ENCODE results near the gene RPAIN. TPM values are rescaled to one million over a fixed set of nuclear protein-coding genes. Genes with fewer than 3 reads are reported as not detected.

RPAIN gene
- total and polyA plus RNA-seq, 4 experiments from 2014 or later: 32.2 to 84.9 (median 60.8) TPM

- no peaks in the 10 kb centered on the region for H3K27me3 ChIP-seq (ENCODE audit: insufficient read depth, low read length)
- ChIA-PET CTCF (ENCODE audit: partially characterized antibody) (interaction anchor here (1.5 kb wide), 1 partner anchor 25 kb away, joined by 4 read pairs; the partner anchor contains the start of gene C1QBP), POLR2A (ENCODE audit: partially characterized antibody) (interaction anchor here (1.0 kb wide), 1 partner anchor 27 kb away, joined by 3 read pairs; no protein-coding TSS in a partner anchor)
- Mint-ChIP-seq H3K27ac (peak overlapping the region in 1 of 7 donors; percentile 6), H3K4me3 (no peak overlapping the region), H3K9me3 (peaks cover 0 to 2% (median 0%) of the 10 kb centered on the region in 8 donors), H3K36me3 (peaks cover 46 to 56% of the 10 kb centered on the region in 2 donors), H3K27me3 (no peaks in the 10 kb centered on the region), H3K4me1 (peaks cover 19 to 59% (median 43%) of the 10 kb centered on the region in 4 donors)
- peaks cover 27% of the 10 kb centered on the region for H3K4me1 ChIP-seq (ENCODE audit: insufficient read depth, low read length)
- H3K4me3 ChIP-seq (ENCODE audit: low read length in 2 of 2): no peak overlapping the region
- DNase-seq: no peak
- H3K27ac ChIP-seq (ENCODE audit: low read depth, low read length): no peak overlapping the region
- H3K9me3 ChIP-seq (ENCODE audit: control insufficient read depth in 1 of 2, low read length in 2 of 2): no peaks in the 10 kb centered on the region
- peaks cover 58% of the 10 kb centered on the region for H3K36me3 ChIP-seq (ENCODE audit: insufficient read depth, low read length)
- intact Hi-C loops (cut with micrococcal nuclease): no loop called here
Observed at GRCh38 chr17:5413682-5414081, 6.3 kb upstream of the RPAIN start.

GRCh38 chr17:5416901-5417300, 3.1 kb upstream of the RPAIN start:
- ChIA-PET POLR2A (ENCODE audit: partially characterized antibody) (interaction anchor here (0.9 to 3.8 kb wide), 2 partner anchors 13 to 23 kb away, joined by 3 to 56 read pairs; partner anchors contain the start of gene C1QBP), CTCF (ENCODE audit: partially characterized antibody) (interaction anchor here (0.7 to 1.1 kb wide), 2 partner anchors 19 to 29 kb away, joined by 3 to 4 read pairs; no protein-coding TSS in a partner anchor)
- no peaks in the 10 kb centered on the region for H3K9me3 Mint-ChIP-seq
- Histone ChIP-seq H3K27me3 (ENCODE audit: insufficient read depth, low read length) (no peaks in the 10 kb centered on the region), H3K36me3 (ENCODE audit: insufficient read depth, low read length) (peaks cover 37% of the 10 kb centered on the region), H3K4me1 (ENCODE audit: insufficient read depth, low read length) (peaks cover 42% of the 10 kb centered on the region), H3K27ac (ENCODE audit: low read depth, low read length) (peak overlapping the region; percentile 9), H3K4me3 (ENCODE audit: low read length in 2 of 2) (no peak overlapping the region), H3K9me3 (ENCODE audit: control insufficient read depth in 1 of 2, low read length in 2 of 2) (no peaks in the 10 kb centered on the region)
- H3K4me3 Mint-ChIP-seq: peak overlapping the region in 6 of 8 donors; percentile 43 to 66 (median 60)
- intact Hi-C loops (cut with micrococcal nuclease): no loop called here
- peaks cover 0 to 1% of the 10 kb centered on the region in 2 donors for H3K27me3 Mint-ChIP-seq
- H3K36me3 Mint-ChIP-seq: peaks cover 33 to 63% of the 10 kb centered on the region in 2 donors
- H3K4me1 Mint-ChIP-seq: peaks cover 21 to 69% (median 48%) of the 10 kb centered on the region in 4 donors
- DNase-seq: no peak
- H3K27ac Mint-ChIP-seq: peak overlapping the region in 5 of 7 donors; percentile 27 to 71 (median 54)

- ChIA-PET POLR2A (ENCODE audit: partially characterized antibody) (interaction anchor here (0.7 to 3.8 kb wide), 17 partner anchors 10 to 1276 kb away, joined by 3 to 56 read pairs (median 4); partner anchors contain the start of genes C1QBP, CYB5D2, DERL2 and DHX33), CTCF (ENCODE audit: partially characterized antibody) (interaction anchor here (1.0 to 2.4 kb wide), 2 partner anchors 21 to 121 kb away, joined by 3 to 21 read pairs; partner anchors contain the start of gene C1QBP)
- Histone ChIP-seq H3K9me3 (ENCODE audit: control insufficient read depth in 1 of 2, low read length in 2 of 2) (no peaks in the 10 kb centered on the region), H3K27ac (ENCODE audit: low read depth, low read length) (peak overlapping the region; percentile 96), H3K36me3 (ENCODE audit: insufficient read depth, low read length) (peaks cover 33% of the 10 kb centered on the region), H3K4me1 (ENCODE audit: insufficient read depth, low read length) (peaks cover 48% of the 10 kb centered on the region), H3K4me3 (ENCODE audit: low read length in 2 of 2) (peak overlapping the region; percentile 82 to 99), H3K27me3 (ENCODE audit: insufficient read depth, low read length) (no peaks in the 10 kb centered on the region)
- Mint-ChIP-seq H3K27me3 (peaks cover 0 to 1% of the 10 kb centered on the region in 2 donors), H3K36me3 (peaks cover 21 to 58% of the 10 kb centered on the region in 2 donors), H3K9me3 (no peaks in the 10 kb centered on the region), H3K4me1 (peaks cover 20 to 64% (median 40%) of the 10 kb centered on the region in 4 donors), H3K27ac (peak overlapping the region; percentile 97 to 100 (median 99)), H3K4me3 (peak overlapping the region; percentile 97 to 99 (median 99))
- DNase-seq: peak; percentile 72 to 91 (median 79)
- intact Hi-C loops (cut with micrococcal nuclease): loop anchor here (1.0 kb wide), 3 partner anchors 20 to 137 kb away; partner anchors contain the start of genes C1QBP, DERL2, MIS12 and RABEP1
Observed at GRCh38 chr17:5418858-5419355, 1.1 kb upstream of the RPAIN start.

GRCh38 chr17:5419356-5419958, 525 bp upstream of the RPAIN start, which contains the start of gene NUP88:
TSS of gene NUP88 (minus strand) at chr17:5419662. CDS start at chr17:5419650, 12 bp downstream.
- H3K36me3 Mint-ChIP-seq: peaks cover 20 to 59% of the 10 kb centered on the region in 2 donors
- peak; percentile 92 to 97 (median 95) for DNase-seq
- intact Hi-C loops (cut with micrococcal nuclease): loop anchor here (1.0 kb wide), 3 partner anchors 20 to 137 kb away; partner anchors contain the start of genes C1QBP, DERL2, MIS12 and RABEP1
- H3K4me1 Mint-ChIP-seq: peaks cover 20 to 64% (median 40%) of the 10 kb centered on the region in 4 donors
- POLR2A ChIA-PET (ENCODE audit: partially characterized antibody): interaction anchor here (0.6 to 3.8 kb wide), 19 partner anchors 10 to 1276 kb away, joined by 3 to 56 read pairs (median 4); partner anchors contain the start of genes C1QBP, CYB5D2, DERL2 and DHX33
- Histone ChIP-seq H3K9me3 (ENCODE audit: control insufficient read depth in 1 of 2, low read length in 2 of 2) (no peaks in the 10 kb centered on the region), H3K4me1 (ENCODE audit: insufficient read depth, low read length) (peaks cover 48% of the 10 kb centered on the region), H3K36me3 (ENCODE audit: insufficient read depth, low read length) (peaks cover 32% of the 10 kb centered on the region), H3K27ac (ENCODE audit: low read depth, low read length) (peak within 1 kb of the TSS; percentile 96), H3K4me3 (ENCODE audit: low read length in 2 of 2) (peak within 1 kb of the TSS; percentile 82 to 99), H3K27me3 (ENCODE audit: insufficient read depth, low read length) (no peaks in the 10 kb centered on the region)
- peak within 1 kb of the TSS; percentile 97 to 100 (median 99) for H3K27ac Mint-ChIP-seq
- peaks cover 0 to 1% of the 10 kb centered on the region in 2 donors for H3K27me3 Mint-ChIP-seq
- no peaks in the 10 kb centered on the region for H3K9me3 Mint-ChIP-seq
- H3K4me3 Mint-ChIP-seq: peak within 1 kb of the TSS; percentile 97 to 99 (median 99)
- CTCF ChIA-PET (ENCODE audit: partially characterized antibody): interaction anchor here (0.5 to 2.4 kb wide), 3 partner anchors 21 to 122 kb away, joined by 3 to 21 read pairs (median 4); partner anchors contain the start of gene C1QBP

GRCh38 chr17:5422505-5422904, 2.5 kb downstream of the RPAIN start:
- H3K36me3 Mint-ChIP-seq: peaks cover 24 to 73% of the 10 kb centered on the region in 2 donors
- peak overlapping the region in 1 of 7 donors; percentile 15 for H3K27ac Mint-ChIP-seq
- ChIA-PET CTCF (ENCODE audit: partially characterized antibody) (interaction anchor here (2.7 kb wide), 1 partner anchor 17 kb away, joined by 26 read pairs; the partner anchor contains the start of gene C1QBP), POLR2A (ENCODE audit: partially characterized antibody) (interaction anchor here (0.9 kb wide), 1 partner anchor 16 kb away, joined by 4 read pairs; the partner anchor contains the start of gene C1QBP)
- peaks cover 0 to 1% of the 10 kb centered on the region in 2 donors for H3K27me3 Mint-ChIP-seq
- intact Hi-C loops (cut with micrococcal nuclease): no loop called here
- no peaks in the 10 kb centered on the region for H3K9me3 ChIP-seq (ENCODE audit: control insufficient read depth in 1 of 2, low read length in 2 of 2)
- no peak overlapping the region for H3K4me3 Mint-ChIP-seq
- no peak for DNase-seq
- no peak overlapping the region for H3K4me3 ChIP-seq (ENCODE audit: low read length in 2 of 2)
- peaks cover 33% of the 10 kb centered on the region for H3K4me1 ChIP-seq (ENCODE audit: insufficient read depth, low read length)
- no peaks in the 10 kb centered on the region for H3K9me3 Mint-ChIP-seq
- H3K27ac ChIP-seq (ENCODE audit: low read depth, low read length): no peak overlapping the region
- H3K27me3 ChIP-seq (ENCODE audit: insufficient read depth, low read length): no peaks in the 10 kb centered on the region
- peaks cover 19 to 51% (median 33%) of the 10 kb centered on the region in 4 donors for H3K4me1 Mint-ChIP-seq
- peaks cover 40% of the 10 kb centered on the region for H3K36me3 ChIP-seq (ENCODE audit: insufficient read depth, low read length)

- POLR2A ChIA-PET (ENCODE audit: partially characterized antibody): no interaction called here
Observed at GRCh38 chr17:5424909-5425308, 4.9 kb downstream of the RPAIN start.

More at GRCh38 chr17:5424909-5425308, 4.9 kb downstream of the RPAIN start:
- H3K9me3 Mint-ChIP-seq: no peaks in the 10 kb centered on the region
- no peaks in the 10 kb centered on the region for H3K27me3 Mint-ChIP-seq
- H3K36me3 Mint-ChIP-seq: peaks cover 40 to 82% of the 10 kb centered on the region in 2 donors
- no peak overlapping the region for H3K4me3 Mint-ChIP-seq
- peak overlapping the region in 3 of 7 donors; percentile 19 to 58 (median 26) for H3K27ac Mint-ChIP-seq
- Histone ChIP-seq H3K4me3 (ENCODE audit: low read length in 2 of 2) (no peak overlapping the region), H3K9me3 (ENCODE audit: control insufficient read depth in 1 of 2, low read length in 2 of 2) (no peaks in the 10 kb centered on the region), H3K27ac (ENCODE audit: low read depth, low read length) (no peak overlapping the region), H3K4me1 (ENCODE audit: insufficient read depth, low read length) (peaks cover 21% of the 10 kb centered on the region), H3K36me3 (ENCODE audit: insufficient read depth, low read length) (peaks cover 60% of the 10 kb centered on the region), H3K27me3 (ENCODE audit: insufficient read depth, low read length) (no peaks in the 10 kb centered on the region)
- intact Hi-C loops (cut with micrococcal nuclease): no loop called here
- H3K4me1 Mint-ChIP-seq: peaks cover 16 to 35% (median 27%) of the 10 kb centered on the region in 4 donors
- no peak for DNase-seq
- CTCF ChIA-PET (ENCODE audit: partially characterized antibody): interaction anchor here (2.7 kb wide), 1 partner anchor 15 kb away, joined by 26 read pairs; the partner anchor contains the start of gene C1QBP
